IPS DF 6.9 (cell line): Measurements from ENCODE around the gene NRDC.

Source experiments
- DNase-seq: peaks from one replicate; pipeline ENCODE4 v3.0.0-alpha.2; 2013; ENCODE audit warnings: low read depth, low spot score
- H3K27ac ChIP-seq: one replicate; pipeline ENCODE4 v1.5.1; 2013; ENCODE audit warnings: low read length, control low read depth
- H3K27me3 ChIP-seq: 2 replicates; pipeline ENCODE4 v1.6.1; 2013; ENCODE audit warnings: mild to moderate bottlenecking, low read length; ENCODE audit not compliant: control insufficient read depth, insufficient read depth
- H3K36me3 ChIP-seq: 2 replicates; pipeline ENCODE4 v1.6.1; 2013; ENCODE audit warnings: low read length; ENCODE audit not compliant: control insufficient read depth, insufficient read depth
- H3K4me1 ChIP-seq: 2 replicates; pipeline ENCODE4 v1.6.1; 2013; ENCODE audit warnings: low read length; ENCODE audit not compliant: control insufficient read depth, insufficient read depth
- H3K4me3 ChIP-seq: 2 replicates; pipeline ENCODE4 v1.5.1; 2013; ENCODE audit warnings: mild to moderate bottlenecking, low read length
- H3K9me3 ChIP-seq: 2 replicates; pipeline ENCODE4 v1.6.1; 2013; ENCODE audit warnings: low read length, inconsistent platforms; ENCODE audit not compliant: control insufficient read depth, insufficient read depth
- WGBS: extraction: QIAGEN DNeasy Blood & Tissue Kit; methylation state at CpG from one replicate; pipeline ENCODE4 v1.1.7; 2013; ENCODE audit warnings: mixed read lengths, missing lambda C conversion rate; ENCODE audit not compliant: insufficient read length, insufficient coverage; 5-methylcytosine and 5-hydroxymethylcytosine counted together

The NRDC gene, protein sequence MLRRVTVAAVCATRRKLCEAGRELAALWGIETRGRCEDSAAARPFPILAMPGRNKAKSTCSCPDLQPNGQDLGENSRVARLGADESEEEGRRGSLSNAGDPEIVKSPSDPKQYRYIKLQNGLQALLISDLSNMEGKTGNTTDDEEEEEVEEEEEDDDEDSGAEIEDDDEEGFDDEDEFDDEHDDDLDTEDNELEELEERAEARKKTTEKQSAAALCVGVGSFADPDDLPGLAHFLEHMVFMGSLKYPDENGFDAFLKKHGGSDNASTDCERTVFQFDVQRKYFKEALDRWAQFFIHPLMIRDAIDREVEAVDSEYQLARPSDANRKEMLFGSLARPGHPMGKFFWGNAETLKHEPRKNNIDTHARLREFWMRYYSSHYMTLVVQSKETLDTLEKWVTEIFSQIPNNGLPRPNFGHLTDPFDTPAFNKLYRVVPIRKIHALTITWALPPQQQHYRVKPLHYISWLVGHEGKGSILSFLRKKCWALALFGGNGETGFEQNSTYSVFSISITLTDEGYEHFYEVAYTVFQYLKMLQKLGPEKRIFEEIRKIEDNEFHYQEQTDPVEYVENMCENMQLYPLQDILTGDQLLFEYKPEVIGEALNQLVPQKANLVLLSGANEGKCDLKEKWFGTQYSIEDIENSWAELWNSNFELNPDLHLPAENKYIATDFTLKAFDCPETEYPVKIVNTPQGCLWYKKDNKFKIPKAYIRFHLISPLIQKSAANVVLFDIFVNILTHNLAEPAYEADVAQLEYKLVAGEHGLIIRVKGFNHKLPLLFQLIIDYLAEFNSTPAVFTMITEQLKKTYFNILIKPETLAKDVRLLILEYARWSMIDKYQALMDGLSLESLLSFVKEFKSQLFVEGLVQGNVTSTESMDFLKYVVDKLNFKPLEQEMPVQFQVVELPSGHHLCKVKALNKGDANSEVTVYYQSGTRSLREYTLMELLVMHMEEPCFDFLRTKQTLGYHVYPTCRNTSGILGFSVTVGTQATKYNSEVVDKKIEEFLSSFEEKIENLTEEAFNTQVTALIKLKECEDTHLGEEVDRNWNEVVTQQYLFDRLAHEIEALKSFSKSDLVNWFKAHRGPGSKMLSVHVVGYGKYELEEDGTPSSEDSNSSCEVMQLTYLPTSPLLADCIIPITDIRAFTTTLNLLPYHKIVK

DNA sequence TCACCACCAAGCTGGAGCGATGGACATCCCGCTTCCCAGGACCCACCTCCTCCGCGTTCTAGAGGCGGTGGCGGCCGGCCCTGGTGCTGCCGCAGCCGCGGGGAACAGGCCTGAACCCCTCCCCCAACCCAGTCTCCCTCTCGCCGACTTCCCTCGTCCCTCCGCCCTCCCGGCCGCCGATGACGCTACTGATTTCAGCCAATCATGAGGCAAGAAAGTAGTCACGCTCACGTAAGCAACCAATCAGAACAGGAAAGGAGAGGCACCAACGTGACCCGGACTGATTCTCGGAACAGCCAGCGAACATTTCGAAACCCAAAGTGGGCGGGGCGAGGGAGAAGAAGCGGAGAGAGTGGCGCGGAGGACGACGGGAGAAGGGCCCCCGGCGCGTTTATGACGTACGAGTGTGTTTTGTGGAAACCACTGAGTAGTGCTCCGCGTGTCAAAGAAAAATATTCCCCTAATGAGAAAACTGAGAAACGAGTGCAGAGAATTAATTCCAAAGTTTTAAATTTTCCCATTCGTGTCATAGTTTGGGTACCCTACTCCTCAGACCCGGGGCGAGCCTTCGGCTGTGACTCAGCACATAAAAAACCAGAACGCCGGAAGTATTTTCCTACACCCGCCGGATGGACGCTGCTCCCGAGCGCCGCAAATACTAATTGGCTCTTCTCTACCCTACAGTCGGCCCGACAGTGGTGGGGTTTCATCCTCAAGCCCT lies at the start of gene NRDC:
TSS of gene NRDC (minus strand) at position 112 of the 721 bp plus-strand sequence. CDS start 112 bp downstream, outside the sequence.
- Histone ChIP-seq H3K4me3 (peak within 1 kb of the TSS; percentile 69), H3K4me1 (no peaks in the 10 kb centered on the region; the same call in 1 of the 2 replicates), H3K9me3 (no peaks in the 10 kb centered on the region), H3K36me3 (no peaks in the 10 kb centered on the region), H3K27ac (no peak within 1 kb of the TSS), H3K27me3 (no peaks in the 10 kb centered on the region)
- DNase-seq = peak; percentile 98
- WGBS = no CpG with 5 or more reads among the region's 54 CpGs

DNA sequence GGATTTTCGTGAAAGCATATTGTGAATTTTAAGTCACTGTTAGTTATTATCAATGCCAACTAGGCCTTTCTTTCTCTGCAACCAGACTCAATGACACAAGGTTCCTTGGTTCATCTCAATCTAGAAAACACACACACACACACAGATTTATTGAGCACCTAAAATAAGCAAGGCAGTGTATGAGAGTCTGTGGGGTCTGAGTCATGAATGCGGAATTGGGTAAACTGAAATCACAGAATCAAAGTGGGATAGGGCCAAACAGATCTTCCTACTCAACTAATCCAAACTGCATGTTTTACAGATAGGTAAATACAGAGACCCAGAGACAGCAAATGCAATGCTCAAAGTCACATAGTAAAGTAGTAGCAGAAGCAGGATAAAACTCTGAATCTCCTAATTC lies 48.5 kb upstream of the NRDC start:
- H3K27me3 ChIP-seq = no peaks in the 10 kb centered on the region
- H3K4me1 ChIP-seq = no peaks in the 10 kb centered on the region
- H3K36me3 ChIP-seq = no peaks in the 10 kb centered on the region
- no CpG with 5 or more reads among the region's 2 CpGs for WGBS
- DNase-seq = no peak
- no peaks in the 10 kb centered on the region for H3K9me3 ChIP-seq
- H3K27ac ChIP-seq = no peak overlapping the region
- no peak overlapping the region for H3K4me3 ChIP-seq

DNA sequence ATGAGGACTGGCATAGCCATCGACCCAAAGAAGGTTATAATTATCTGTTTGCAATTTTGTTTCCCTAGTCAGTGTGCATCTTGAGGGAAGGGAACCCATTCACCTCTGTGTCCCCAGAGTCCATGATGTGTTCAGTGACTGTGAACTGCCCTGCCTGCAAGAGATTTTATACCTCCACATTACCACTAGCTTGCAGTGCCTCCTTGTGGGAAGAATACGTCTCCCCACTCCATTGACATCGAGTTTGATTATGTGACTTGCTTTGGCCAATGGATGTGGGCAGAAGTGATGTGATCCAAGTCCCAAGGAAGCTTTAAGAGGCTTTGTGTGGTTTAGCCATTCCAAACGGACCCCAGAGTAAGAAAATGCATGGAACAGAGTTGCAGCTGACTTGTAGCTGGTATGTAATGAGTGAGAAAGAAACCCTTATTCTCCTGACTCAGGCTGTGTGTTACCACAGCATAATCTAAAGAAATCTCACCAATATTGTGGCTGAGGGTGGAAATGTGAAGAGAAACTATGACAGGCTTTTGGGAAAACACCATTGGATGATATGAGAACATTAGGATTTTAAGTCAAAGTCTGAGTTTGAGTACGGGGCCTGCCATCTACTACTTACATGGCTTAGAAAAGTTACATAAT lies 47.8 kb upstream of the NRDC start:
- H3K27ac ChIP-seq = no peak overlapping the region
- no peaks in the 10 kb centered on the region for H3K27me3 ChIP-seq
- no peaks in the 10 kb centered on the region for H3K4me1 ChIP-seq
- WGBS = no CpG with 5 or more reads among the region's 5 CpGs
- DNase-seq = peak; percentile 25
- no peaks in the 10 kb centered on the region for H3K36me3 ChIP-seq
- no peaks in the 10 kb centered on the region for H3K9me3 ChIP-seq
- H3K4me3 ChIP-seq = no peak overlapping the region

DNA sequence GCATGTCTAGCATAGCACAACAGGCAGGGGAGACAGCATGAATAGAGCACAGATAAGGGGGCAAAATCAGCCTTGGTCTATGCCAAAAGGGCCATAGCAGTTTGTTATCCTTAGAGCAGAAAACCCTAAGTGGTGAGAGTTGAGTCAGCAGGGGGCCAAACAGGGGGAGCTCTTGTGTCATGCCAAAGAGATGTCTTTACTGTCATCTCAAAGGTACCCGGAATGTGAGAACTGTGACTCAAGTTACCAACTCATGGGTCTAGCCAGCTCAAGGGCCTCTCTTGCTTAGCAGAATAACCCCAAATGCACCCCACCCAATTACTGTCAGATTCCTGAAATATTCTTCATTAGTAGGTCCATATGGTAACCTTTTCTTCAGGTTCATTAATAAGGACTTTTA lies 45.9 kb upstream of the NRDC start:
- no peaks in the 10 kb centered on the region for H3K36me3 ChIP-seq
- no CpG with 5 or more reads among the region's 1 CpG for WGBS
- no peaks in the 10 kb centered on the region for H3K4me1 ChIP-seq
- H3K27me3 ChIP-seq = no peaks in the 10 kb centered on the region
- H3K9me3 ChIP-seq = no peaks in the 10 kb centered on the region
- no peak for DNase-seq
- H3K4me3 ChIP-seq = no peak overlapping the region
- H3K27ac ChIP-seq = no peak overlapping the region

DNA sequence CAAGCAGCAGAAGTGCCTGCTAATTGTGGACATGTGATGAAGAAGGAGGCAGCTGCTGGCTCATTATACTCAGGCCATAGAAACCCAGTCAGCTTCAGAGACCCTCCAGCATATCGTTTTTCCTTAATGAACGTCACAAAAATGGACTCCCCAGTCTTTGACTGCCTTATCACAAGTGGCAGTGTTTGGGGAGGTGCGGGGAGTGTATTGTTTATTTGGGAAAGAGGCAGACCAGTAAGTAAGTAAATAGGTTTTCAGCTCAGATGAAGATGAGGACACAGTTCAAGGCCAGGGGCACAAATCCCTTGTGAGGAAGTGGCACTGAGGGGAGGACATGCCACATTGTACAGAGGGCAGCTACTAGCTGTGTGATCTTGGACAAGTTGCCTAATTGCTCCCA lies 43.5 kb upstream of the NRDC start:
- Histone ChIP-seq H3K4me1 (no peaks in the 10 kb centered on the region), H3K27me3 (no peaks in the 10 kb centered on the region), H3K27ac (no peak overlapping the region), H3K36me3 (no peaks in the 10 kb centered on the region), H3K4me3 (no peak overlapping the region), H3K9me3 (no peaks in the 10 kb centered on the region)
- DNase-seq = no peak
- WGBS = no CpG with 5 or more reads among the region's 3 CpGs

DNA sequence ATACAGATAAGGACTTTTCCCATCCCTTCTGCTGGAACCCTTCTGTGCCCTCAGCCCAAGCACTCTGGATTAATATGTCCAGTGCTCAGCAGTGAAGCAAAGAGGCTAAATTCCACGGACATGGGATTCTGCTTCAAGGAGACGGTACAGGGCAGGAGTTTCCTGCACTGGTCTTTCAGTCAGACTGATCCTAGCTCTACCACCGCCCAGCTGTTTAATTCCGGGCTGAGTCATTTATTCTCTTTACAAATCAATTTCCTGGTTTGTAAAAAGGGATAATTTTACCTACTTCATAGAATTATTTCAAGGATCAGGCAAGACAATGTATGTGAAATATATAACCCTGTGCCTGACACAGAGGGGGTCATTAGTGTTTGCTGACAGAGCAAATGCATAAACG lies 41.6 kb upstream of the NRDC start:
- H3K27ac ChIP-seq = no peak overlapping the region

DNA sequence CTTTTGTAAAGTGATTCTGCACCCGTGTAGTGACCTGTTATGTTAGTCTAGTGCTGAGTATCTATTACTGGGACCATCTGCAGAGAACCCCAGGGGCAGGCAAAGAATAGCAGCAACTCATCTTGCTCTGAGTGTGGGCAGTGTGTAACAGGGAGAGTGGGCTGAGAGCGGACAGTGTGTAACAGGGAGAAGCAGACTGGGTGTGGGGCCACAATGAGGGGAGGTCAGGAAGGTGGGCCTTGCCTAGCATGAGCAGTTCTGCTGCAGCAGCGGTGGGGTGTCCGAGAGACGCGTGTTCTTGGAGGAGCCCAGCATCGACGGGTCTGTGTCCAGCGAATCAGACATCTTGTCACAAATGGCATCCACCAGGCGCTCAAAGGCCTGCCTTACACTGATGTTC lies 41.2 kb upstream of the NRDC start:
- Histone ChIP-seq H3K9me3 (no peaks in the 10 kb centered on the region), H3K36me3 (peaks cover 4% of the 10 kb centered on the region; the same call in 1 of the 2 replicates), H3K4me1 (no peaks in the 10 kb centered on the region), H3K4me3 (no peak overlapping the region), H3K27me3 (no peaks in the 10 kb centered on the region), H3K27ac (no peak overlapping the region)
- WGBS = no CpG with 5 or more reads among the region's 10 CpGs
- DNase-seq = no peak

More for the DNA sequence above, 41.6 kb upstream of the NRDC start:
- Histone ChIP-seq H3K4me3 (no peak overlapping the region), H3K36me3 (peaks cover 4% of the 10 kb centered on the region; the same call in 1 of the 2 replicates), H3K27me3 (no peaks in the 10 kb centered on the region), H3K4me1 (no peaks in the 10 kb centered on the region), H3K9me3 (no peaks in the 10 kb centered on the region)
- no CpG with 5 or more reads among the region's 5 CpGs for WGBS
- DNase-seq = no peak

DNA sequence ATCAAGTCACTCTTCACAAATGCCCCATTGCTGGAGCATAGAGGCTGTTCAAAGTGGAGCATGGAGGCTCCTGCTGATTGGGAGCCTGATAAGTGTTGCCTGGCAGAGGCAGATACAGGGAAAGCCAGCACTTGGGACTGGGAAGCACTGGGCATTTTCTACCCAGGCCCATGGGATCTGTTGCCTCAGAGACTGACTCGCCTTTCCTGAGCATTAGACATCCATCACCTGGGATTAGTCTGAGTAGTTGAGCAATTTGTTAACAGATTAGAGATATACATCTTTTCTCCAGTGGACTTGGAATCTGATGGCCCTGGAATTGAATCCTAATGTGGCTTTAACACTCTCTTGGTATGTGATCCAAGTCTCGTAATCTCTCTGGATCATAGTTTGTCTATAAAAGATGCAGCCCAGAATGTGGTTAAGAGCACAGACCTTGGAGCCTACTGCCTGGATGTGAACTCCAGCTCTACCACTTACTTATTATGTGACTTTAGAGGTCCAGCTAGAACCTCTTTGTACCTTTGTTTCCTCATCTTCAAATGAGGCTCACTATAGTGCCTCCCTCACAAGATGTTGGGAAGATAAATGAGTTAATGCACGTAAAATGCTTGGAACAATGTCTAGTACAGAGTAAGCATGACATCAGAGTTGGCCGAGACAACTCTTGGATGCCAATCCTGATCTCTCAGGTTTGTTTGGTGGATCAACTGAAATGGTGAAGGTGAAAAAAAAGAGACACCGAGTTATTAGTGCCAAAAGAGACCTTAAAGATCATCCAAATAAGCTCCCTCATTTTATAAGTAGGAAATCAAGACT lies 38.3 kb upstream of the NRDC start:
- Histone ChIP-seq H3K27ac (no peak overlapping the region), H3K36me3 (peaks cover 4% of the 10 kb centered on the region; the same call in 1 of the 2 replicates), H3K4me1 (no peaks in the 10 kb centered on the region), H3K27me3 (no peaks in the 10 kb centered on the region), H3K9me3 (no peaks in the 10 kb centered on the region), H3K4me3 (no peak overlapping the region)
- no peak for DNase-seq
- WGBS = no CpG with 5 or more reads among the region's 5 CpGs

DNA sequence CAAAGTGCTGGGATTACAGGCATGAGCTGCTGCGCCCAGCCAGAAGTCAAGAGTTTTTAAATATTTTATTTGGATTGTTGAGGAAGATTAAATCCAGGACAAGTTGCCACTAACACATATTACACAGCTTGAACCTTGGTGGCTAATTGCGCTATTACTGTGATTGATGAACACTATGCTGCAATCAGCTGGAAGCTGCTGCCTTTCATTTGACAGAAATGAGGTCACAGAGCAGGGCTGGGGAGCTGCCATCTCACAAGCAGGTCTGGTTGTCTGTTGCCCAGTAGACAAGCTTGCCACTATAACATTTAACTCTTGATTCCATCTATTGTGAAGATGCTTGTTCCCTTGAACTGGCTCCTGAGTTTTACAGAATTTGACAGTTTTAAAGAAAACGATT lies 37.4 kb upstream of the NRDC start:
- Histone ChIP-seq H3K27ac (no peak overlapping the region), H3K9me3 (no peaks in the 10 kb centered on the region), H3K4me3 (no peak overlapping the region), H3K36me3 (peaks cover 4% of the 10 kb centered on the region; the same call in 1 of the 2 replicates), H3K4me1 (peaks cover 2% of the 10 kb centered on the region; the same call in 1 of the 2 replicates), H3K27me3 (no peaks in the 10 kb centered on the region)
- WGBS = no CpG with 5 or more reads among the region's 3 CpGs
- no peak for DNase-seq
